Mammary epithelial cell (primary cell): Measurements from ENCODE around the gene ABI3.

Experiments used
- CTCF ChIP-seq, 2 donors: IDR thresholded peaks in 1 of 2; conservative IDR thresholded peaks in 1 of 2; 2 replicates each; pipeline ENCODE4 v1.5.1; 2011 to 2012; ENCODE audit warnings: inconsistent platforms in 2 of 2, low read length in 2 of 2, mild to moderate bottlenecking in 2 of 2, control low read depth in 1 of 2, low read depth in 1 of 2; ENCODE audit not compliant: insufficient read depth in 1 of 2; ENCODE audit errors: extremely low read depth in 1 of 2
- EZH2 ChIP-seq: IDR thresholded peaks from 2 replicates; pipeline ENCODE4 v1.6.1; 2012; ENCODE audit warnings: low read length, inconsistent platforms, borderline replicate concordance

- TF ChIP-seq CTCF (conservative IDR thresholded peaks at IDR 0.05 in 1 of 2, IDR thresholded peaks at IDR 0.05 in 1 of 2; ENCODE audit: extremely low read depth in 1 of 2, insufficient read depth in 1 of 2, low read depth in 1 of 2, low read length in 2 of 2): no peak
- TF ChIP-seq EZH2: no peak
Measured at GRCh38 chr17:49266233-49266632, 55.7 kb downstream of the ABI3 start.
